Nephron progenitor cell (in vitro differentiated cells): ENCODE measurements around the gene CSE1L.
A peak's percentile ranks its signal among the peaks of the same experiment; 100 is the strongest.

Source experiments
- DNase-seq: peaks from one replicate; pipeline ENCODE4 v3.0.0; 2021
- H3K27ac Mint-ChIP-seq: 2 replicates; pipeline ENCODE4 v1.8.0; 2021; ENCODE audit warnings: mild to moderate bottlenecking, moderate library complexity, mixed read lengths
- H3K27me3 Mint-ChIP-seq: 2 replicates; pipeline ENCODE4 v1.8.0; 2021; ENCODE audit warnings: mild to moderate bottlenecking, low read depth, mixed read lengths; ENCODE audit not compliant: poor library complexity
- H3K36me3 Mint-ChIP-seq: 2 replicates; pipeline ENCODE4 v1.8.0; 2021; ENCODE audit warnings: low read depth, mixed read lengths
- H3K4me1 Mint-ChIP-seq: 2 replicates; pipeline ENCODE4 v1.8.0; 2021; ENCODE audit warnings: mixed read lengths
- H3K4me3 Mint-ChIP-seq: 2 replicates; pipeline ENCODE4 v1.8.0; 2021; ENCODE audit warnings: mild to moderate bottlenecking, moderate library complexity, mixed read lengths
- H3K9me3 Mint-ChIP-seq: 2 replicates; pipeline ENCODE4 v1.8.0; 2021; ENCODE audit warnings: mild to moderate bottlenecking, moderate library complexity, mixed read lengths
- TF ChIP-seq, protein P1 (sequence below): fragments of 200-600 bp; sonication (generic); IDR thresholded peaks from 2 replicates; pipeline ENCODE4 v1.5.0; 2021; ENCODE audit warnings: antibody characterized with exemption

Gene CSE1L

DNA sequence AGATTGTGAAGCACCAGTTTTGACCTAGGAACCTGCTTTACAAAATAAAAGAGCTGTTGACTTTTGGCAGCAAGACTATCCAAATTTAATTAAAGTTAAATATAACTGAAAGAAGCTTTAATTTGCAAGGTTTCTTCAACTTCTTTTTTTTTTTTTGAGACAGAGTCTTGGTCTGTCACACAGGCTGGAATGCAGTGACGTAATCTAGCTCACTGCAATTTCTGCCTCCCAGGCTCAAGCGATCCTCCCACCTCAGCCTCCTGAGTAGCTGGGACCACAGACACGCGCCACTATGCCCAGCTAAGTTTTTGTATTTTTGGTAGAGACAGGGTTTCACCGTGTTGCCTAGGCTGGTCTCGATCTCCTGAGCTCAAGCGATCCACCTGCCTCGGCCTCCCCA, 13.7 kb upstream of the CSE1L start:
- H3K27ac Mint-ChIP-seq, result no peak overlapping the region
- no peaks in the 10 kb centered on the region for H3K27me3 Mint-ChIP-seq

DNA sequence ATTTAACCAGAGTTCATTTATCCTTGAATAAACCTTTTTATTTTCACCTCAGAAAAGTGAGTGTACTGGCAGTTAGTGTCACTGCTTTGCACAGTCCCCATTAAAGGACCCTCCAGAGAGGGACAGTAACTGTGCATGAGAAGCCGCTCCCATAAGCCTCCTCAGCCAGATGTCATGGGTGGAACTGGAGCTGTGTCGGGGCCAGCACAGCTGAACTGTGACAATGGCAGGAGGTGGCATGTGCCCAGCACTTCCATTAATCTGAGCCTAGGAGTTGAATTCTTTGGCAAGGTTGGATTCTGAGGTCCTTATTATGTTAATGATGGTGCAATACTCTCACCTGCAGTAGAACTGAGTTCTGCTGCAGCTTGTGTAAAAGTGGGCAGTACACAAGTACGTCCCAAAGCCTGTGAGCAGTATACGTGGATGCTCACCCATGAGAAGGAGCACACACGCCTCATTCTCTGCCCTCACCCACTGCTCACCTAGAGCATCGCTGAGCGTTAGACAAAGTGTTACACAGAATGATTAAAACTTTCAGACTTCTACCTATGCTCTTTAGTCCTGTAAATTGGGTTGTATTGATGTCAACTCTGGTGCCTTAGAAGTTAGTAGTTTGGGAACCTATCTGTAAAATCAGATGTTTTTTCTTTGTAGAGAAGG, 11.9 kb upstream of the CSE1L start:
- H3K9me3 Mint-ChIP-seq, result no peaks in the 10 kb centered on the region
- peaks cover 12% of the 10 kb centered on the region for H3K36me3 Mint-ChIP-seq
- TF ChIP-seq, protein P1, sequence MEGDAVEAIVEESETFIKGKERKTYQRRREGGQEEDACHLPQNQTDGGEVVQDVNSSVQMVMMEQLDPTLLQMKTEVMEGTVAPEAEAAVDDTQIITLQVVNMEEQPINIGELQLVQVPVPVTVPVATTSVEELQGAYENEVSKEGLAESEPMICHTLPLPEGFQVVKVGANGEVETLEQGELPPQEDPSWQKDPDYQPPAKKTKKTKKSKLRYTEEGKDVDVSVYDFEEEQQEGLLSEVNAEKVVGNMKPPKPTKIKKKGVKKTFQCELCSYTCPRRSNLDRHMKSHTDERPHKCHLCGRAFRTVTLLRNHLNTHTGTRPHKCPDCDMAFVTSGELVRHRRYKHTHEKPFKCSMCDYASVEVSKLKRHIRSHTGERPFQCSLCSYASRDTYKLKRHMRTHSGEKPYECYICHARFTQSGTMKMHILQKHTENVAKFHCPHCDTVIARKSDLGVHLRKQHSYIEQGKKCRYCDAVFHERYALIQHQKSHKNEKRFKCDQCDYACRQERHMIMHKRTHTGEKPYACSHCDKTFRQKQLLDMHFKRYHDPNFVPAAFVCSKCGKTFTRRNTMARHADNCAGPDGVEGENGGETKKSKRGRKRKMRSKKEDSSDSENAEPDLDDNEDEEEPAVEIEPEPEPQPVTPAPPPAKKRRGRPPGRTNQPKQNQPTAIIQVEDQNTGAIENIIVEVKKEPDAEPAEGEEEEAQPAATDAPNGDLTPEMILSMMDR, result no peak
- H3K27ac Mint-ChIP-seq, result no peak overlapping the region
- no peak overlapping the region for H3K4me3 Mint-ChIP-seq
- DNase-seq, result no peak
- no peaks in the 10 kb centered on the region for H3K4me1 Mint-ChIP-seq
- no peaks in the 10 kb centered on the region for H3K27me3 Mint-ChIP-seq

More for the DNA sequence above, 13.7 kb upstream of the CSE1L start:
- no peak for DNase-seq
- Mint-ChIP-seq H3K9me3 (no peaks in the 10 kb centered on the region), H3K4me3 (no peak overlapping the region), H3K36me3 (peaks cover 24% of the 10 kb centered on the region), H3K4me1 (no peaks in the 10 kb centered on the region)
- TF ChIP-seq, protein P1, result no peak

DNA sequence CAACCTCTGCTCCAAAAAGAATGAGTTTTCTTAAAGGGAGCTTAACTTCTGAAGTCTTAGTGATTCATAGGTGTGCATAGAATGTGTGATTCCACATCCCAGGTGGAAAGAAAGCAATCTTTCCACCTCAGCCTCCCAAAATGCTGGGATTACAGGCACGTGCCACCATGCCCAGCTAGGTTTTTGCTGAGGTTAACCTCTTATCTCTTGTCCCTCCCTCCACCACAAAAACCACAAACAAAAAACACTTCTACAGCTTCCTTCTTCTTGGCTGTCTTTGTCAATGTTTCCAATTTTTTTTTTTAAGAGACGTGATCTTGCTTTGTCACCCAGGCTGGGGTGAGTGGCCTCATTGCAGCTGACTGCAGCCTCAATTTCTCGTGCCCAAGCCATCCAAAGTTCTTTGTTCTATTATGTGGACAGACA, 8.1 kb upstream of the CSE1L start:
- Mint-ChIP-seq H3K27ac (peak overlapping the region; percentile 36), H3K4me3 (no peak overlapping the region), H3K9me3 (no peaks in the 10 kb centered on the region), H3K36me3 (peaks cover 2% of the 10 kb centered on the region), H3K4me1 (no peaks in the 10 kb centered on the region), H3K27me3 (peaks cover 4% of the 10 kb centered on the region)
- TF ChIP-seq, protein P1, result no peak
- no peak for DNase-seq

DNA sequence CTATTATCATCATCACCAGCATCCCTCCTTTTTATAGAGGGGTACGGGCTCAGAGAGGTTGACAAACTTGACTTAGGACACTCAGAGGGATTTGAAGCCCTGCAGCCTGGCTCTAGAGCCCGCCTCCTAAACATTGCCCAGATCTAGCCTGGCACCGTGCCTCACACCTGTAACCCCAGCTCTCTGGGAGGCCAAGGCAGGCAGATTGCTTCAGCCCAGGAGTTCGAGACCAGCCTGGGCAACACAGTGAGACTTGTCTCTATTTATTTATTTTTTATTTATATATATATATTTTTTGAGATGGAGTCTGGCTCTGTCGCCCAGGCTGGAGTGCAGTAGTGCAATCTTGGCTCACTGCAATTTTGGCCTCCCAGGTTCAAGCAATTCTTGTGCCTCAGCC, 6.3 kb upstream of the CSE1L start:
- Mint-ChIP-seq H3K9me3 (no peaks in the 10 kb centered on the region), H3K4me1 (peaks cover under 1% of the 10 kb centered on the region), H3K27ac (no peak overlapping the region), H3K4me3 (no peak overlapping the region), H3K36me3 (no peaks in the 10 kb centered on the region), H3K27me3 (peaks cover 4% of the 10 kb centered on the region)
- TF ChIP-seq, protein P1, result no peak
- no peak for DNase-seq

DNA sequence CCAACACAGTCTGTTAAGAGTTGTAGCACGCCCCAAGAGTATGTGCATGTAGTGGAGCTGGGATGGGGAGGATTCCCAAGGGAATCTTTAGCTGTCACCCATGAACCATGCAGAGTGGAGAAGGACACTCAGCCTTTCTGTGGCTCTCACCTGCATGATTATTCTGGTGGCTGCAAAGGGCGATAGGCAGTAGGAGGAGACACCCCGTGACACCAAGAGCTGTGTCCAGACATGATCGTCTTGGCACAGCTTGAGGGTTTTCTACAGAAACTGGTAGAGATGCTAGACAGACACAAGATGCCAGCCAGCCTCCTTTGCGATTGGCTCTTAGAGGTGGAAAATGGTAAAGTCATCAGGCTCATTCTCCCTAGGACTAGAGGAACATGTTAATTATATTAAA, 3.1 kb upstream of the CSE1L start:
- Mint-ChIP-seq H3K27me3 (peaks cover 4% of the 10 kb centered on the region), H3K36me3 (peaks cover 1% of the 10 kb centered on the region), H3K27ac (no peak overlapping the region), H3K9me3 (no peaks in the 10 kb centered on the region), H3K4me3 (no peak overlapping the region), H3K4me1 (peaks cover 24% of the 10 kb centered on the region)
- no peak for DNase-seq
- TF ChIP-seq, protein P1, result no peak

DNA sequence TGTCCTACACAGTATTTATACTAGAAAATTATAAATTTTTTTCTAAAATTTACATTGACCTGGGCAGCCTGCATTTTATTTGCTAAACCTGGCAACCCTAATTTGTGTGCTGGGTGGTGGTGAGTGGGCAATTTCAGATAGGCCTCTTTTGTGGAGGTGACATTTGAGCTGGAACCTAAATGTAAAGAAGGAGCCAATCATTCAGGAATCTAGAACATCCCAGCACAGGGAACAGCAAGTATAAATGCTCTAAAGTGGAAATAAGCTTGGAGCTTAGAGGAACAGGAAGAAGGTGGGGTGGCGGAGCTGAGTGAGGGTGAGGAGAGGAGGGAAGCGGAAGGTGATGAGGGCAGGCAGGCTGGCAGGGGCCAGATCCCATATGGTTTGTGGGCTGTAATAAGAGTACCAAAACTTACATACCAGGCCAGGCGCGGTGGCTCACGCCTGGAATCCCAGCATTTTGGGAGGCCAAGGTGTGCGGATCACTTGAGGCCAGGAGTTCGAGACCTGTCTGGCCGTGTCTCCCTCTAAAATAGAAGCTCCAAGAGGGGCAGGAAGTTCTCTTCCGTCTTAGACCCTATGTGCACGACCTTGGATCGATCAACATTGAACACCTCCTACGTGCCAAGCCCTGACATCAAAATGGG, 549 bp upstream of the CSE1L start:
- Mint-ChIP-seq H3K36me3 (peaks cover 22% of the 10 kb centered on the region), H3K4me1 (peaks cover 31% of the 10 kb centered on the region), H3K27ac (peak overlapping the region; percentile 99), H3K4me3 (peak overlapping the region; percentile 98), H3K27me3 (no peaks in the 10 kb centered on the region), H3K9me3 (peaks cover 14% of the 10 kb centered on the region)
- peak; percentile 14 for DNase-seq
- TF ChIP-seq, protein P1, result no peak
